NCI-H2081 (cell line): ENCODE data around the gene SLC51A.
"Not testable (repeated sequence)": the region's sequence is repeated elsewhere in the genome, so short reads cannot be mapped to it uniquely, and the experiment has no call there.

Experiments used
- DNase-seq, 2 experiments: peaks; one replicate each; lab custom pipeline; 2025; lab: John Stamatoyannopoulos, UW

SLC51A gene

GRCh38 chr3:196238612-196239560 lies 22.6 kb downstream of the SLC51A start:
- no peak for DNase-seq

- DNase-seq = no peak
These were observed 24.1 kb downstream of the SLC51A start for GRCh38 chr3:196240424-196240823.

GRCh38 chr3:196241704-196242103 lies 25.4 kb downstream of the SLC51A start:
- DNase-seq = no peak

GRCh38 chr3:196244166-196244565 lies 27.8 kb downstream of the SLC51A start:
- not testable (repeated sequence) for DNase-seq

- DNase-seq = no peak
These were observed 30.4 kb downstream of the SLC51A start for GRCh38 chr3:196246612-196247308.

GRCh38 chr3:196251918-196252317 lies 35.6 kb downstream of the SLC51A start:
- DNase-seq = no peak

GRCh38 chr3:196254376-196255283 lies 38.3 kb downstream of the SLC51A start:
- DNase-seq = no peak

- DNase-seq = no peak
These were observed 39.4 kb downstream of the SLC51A start for GRCh38 chr3:196255776-196256175.

- DNase-seq = no peak
These were observed 44.5 kb downstream of the SLC51A start for GRCh38 chr3:196260784-196261183.

GRCh38 chr3:196263819-196264218 lies 47.5 kb downstream of the SLC51A start:
- DNase-seq = no peak

GRCh38 chr3:196268284-196269163 lies 52.2 kb downstream of the SLC51A start:
- peak; percentile 18 to 63 for DNase-seq

- DNase-seq = no peak
These were observed 54.2 kb downstream of the SLC51A start for GRCh38 chr3:196270499-196270898.

GRCh38 chr3:196272826-196273225 lies 56.5 kb downstream of the SLC51A start:
- DNase-seq = no peak

- no peak for DNase-seq
These were observed 57.3 kb downstream of the SLC51A start for GRCh38 chr3:196273655-196274054.

GRCh38 chr3:196274585-196274984 lies 58.3 kb downstream of the SLC51A start:
- DNase-seq = no peak

- no peak for DNase-seq
These were observed 58.8 kb downstream of the SLC51A start for GRCh38 chr3:196275126-196275525.

- no peak for DNase-seq
These were observed 64.5 kb downstream of the SLC51A start for GRCh38 chr3:196280689-196281440.

- no peak for DNase-seq
These were observed 65.6 kb downstream of the SLC51A start for GRCh38 chr3:196281962-196282361.
